ENCODE results near the gene PTPRU.

GRCh38 chr1:29365906-29366670 is 129.8 kb downstream of the PTPRU start:
- TF ChIP-seq, protein P1, sequence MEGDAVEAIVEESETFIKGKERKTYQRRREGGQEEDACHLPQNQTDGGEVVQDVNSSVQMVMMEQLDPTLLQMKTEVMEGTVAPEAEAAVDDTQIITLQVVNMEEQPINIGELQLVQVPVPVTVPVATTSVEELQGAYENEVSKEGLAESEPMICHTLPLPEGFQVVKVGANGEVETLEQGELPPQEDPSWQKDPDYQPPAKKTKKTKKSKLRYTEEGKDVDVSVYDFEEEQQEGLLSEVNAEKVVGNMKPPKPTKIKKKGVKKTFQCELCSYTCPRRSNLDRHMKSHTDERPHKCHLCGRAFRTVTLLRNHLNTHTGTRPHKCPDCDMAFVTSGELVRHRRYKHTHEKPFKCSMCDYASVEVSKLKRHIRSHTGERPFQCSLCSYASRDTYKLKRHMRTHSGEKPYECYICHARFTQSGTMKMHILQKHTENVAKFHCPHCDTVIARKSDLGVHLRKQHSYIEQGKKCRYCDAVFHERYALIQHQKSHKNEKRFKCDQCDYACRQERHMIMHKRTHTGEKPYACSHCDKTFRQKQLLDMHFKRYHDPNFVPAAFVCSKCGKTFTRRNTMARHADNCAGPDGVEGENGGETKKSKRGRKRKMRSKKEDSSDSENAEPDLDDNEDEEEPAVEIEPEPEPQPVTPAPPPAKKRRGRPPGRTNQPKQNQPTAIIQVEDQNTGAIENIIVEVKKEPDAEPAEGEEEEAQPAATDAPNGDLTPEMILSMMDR (IDR thresholded peaks at IDR 0.05; ENCODE audit: low read depth, low read length), result no peak
- TF ChIP-seq POLR2A (IDR thresholded peaks at IDR 0.05; ENCODE audit: extremely low read depth, insufficient read length), result no peak
- no peak for TF ChIP-seq MYC (IDR thresholded peaks at IDR 0.05; ENCODE audit: low read depth, low read length)
- no peak for TF ChIP-seq MAX (IDR thresholded peaks at IDR 0.05; ENCODE audit: low read depth, low read length)
